ENCODE measurements around the gene HDAC6. TPM values are rescaled to one million over a fixed set of nuclear protein-coding genes. Genes with fewer than 3 reads are reported as not detected.

HDAC6 gene
- total RNA-seq, 1 experiment from 2014 or later: 79.9 TPM

- H2AFZ ChIP-seq (ENCODE audit: low read depth, low read length, poor library complexity, severe bottlenecking): no peak overlapping the region
- CTCF ChIA-PET: no interaction called here
- peaks cover 9 to 14% of the 10 kb centered on the region in 2 experiments; a peak in 2 of 4 replicates for H3K4me1 ChIP-seq (ENCODE audit: control insufficient read depth in 1 of 2, insufficient read depth in 2 of 2, low read length in 2 of 2)
- peak overlapping the region; percentile 68 to 71 for H3K4me3 ChIP-seq (replicated peaks in 1 of 2; ENCODE audit: low read depth in 1 of 2, low read length in 2 of 2)
- RAD21 ChIA-PET (ENCODE audit: low non-redundant PET in 1 of 2, low total read pairs in 2 of 2, uncharacterized antibody in 2 of 2, unreplicated experiment in 2 of 2): no interaction called here
- no peaks in the 10 kb centered on the region for H3K27me3 ChIP-seq (ENCODE audit: insufficient read depth, low read length)
- TSS peak; percentile 68 for BruUV-seq (replicated peaks)
- peak; percentile 57 for DNase-seq (ENCODE audit: low read depth, low spot score)
- ATAC-seq: peak; percentile 72
- H4K20me1 ChIP-seq (ENCODE audit: insufficient read depth): no peaks in the 10 kb centered on the region
- intact Hi-C loops (cut with micrococcal nuclease): loop anchor here (10.0 kb wide), 1 partner anchor 93 kb away; the partner anchor contains the start of genes PQBP1 and TIMM17B
- no peaks in the 10 kb centered on the region for H3K9me3 ChIP-seq (ENCODE audit: control insufficient read depth in 1 of 2, insufficient read depth in 1 of 2, low read depth in 1 of 2, low read length in 2 of 2)
- H3K27ac ChIP-seq (ENCODE audit: low read depth, low read length): peak overlapping the region; percentile 80
- H3K4me2 ChIP-seq (ENCODE audit: low read length): peak overlapping the region; percentile 82
- H3K9ac ChIP-seq (ENCODE audit: low read length): peak overlapping the region; percentile 83
- no peaks in the 10 kb centered on the region for H3K9me2 ChIP-seq (ENCODE audit: insufficient read depth)
- TF ChIP-seq POLR2A (IDR thresholded peaks at IDR 0.05; ENCODE audit: borderline replicate concordance, extremely low read depth, insufficient read depth, insufficient read length) (peak; percentile 47), ATF3 (IDR thresholded peaks at IDR 0.05) (no peak), POLR2AphosphoS5 (IDR thresholded peaks at IDR 0.05; ENCODE audit: low read depth, low read length) (peak; percentile 77; the same call in 1 of the 2 replicates)
- POLR2A ChIA-PET: interaction anchor here (0.6 to 2.2 kb wide), 5 partner anchors 65 to 434 kb away, joined by 3 to 7 read pairs (median 4); partner anchors contain the start of genes GRIPAP1, PQBP1, SUV39H1 and TIMM17B
- no peaks in the 10 kb centered on the region; a peak in 2 of 4 replicates for H3K36me3 ChIP-seq (ENCODE audit: control insufficient read depth in 1 of 2, insufficient read depth in 2 of 2, low read length in 2 of 2)
- H3K79me2 ChIP-seq (ENCODE audit: insufficient read depth, low read length): peaks cover 2% of the 10 kb centered on the region; the same call in 1 of the 2 replicates
Measured at GRCh38 chrX:48802089-48802904, 430 bp downstream of the HDAC6 start.

- intact Hi-C loops (cut with micrococcal nuclease): loop anchor here (10.0 kb wide), 1 partner anchor 92 kb away; the partner anchor contains the start of genes PQBP1 and TIMM17B
- H3K9me2 ChIP-seq (ENCODE audit: insufficient read depth): no peaks in the 10 kb centered on the region
- H2AFZ ChIP-seq (ENCODE audit: low read depth, low read length, poor library complexity, severe bottlenecking): no peak overlapping the region
- peaks cover 9 to 14% of the 10 kb centered on the region in 2 experiments; a peak in 2 of 4 replicates for H3K4me1 ChIP-seq (ENCODE audit: control insufficient read depth in 1 of 2, insufficient read depth in 2 of 2, low read length in 2 of 2)
- H3K9ac ChIP-seq (ENCODE audit: low read length): peak overlapping the region; percentile 83
- H3K4me2 ChIP-seq (ENCODE audit: low read length): peak overlapping the region; percentile 82
- no peaks in the 10 kb centered on the region for H4K20me1 ChIP-seq (ENCODE audit: insufficient read depth)
- TF ChIP-seq RAD21 (IDR thresholded peaks at IDR 0.05; ENCODE audit: low read depth): no peak
- ChIA-PET RAD21 (ENCODE audit: low non-redundant PET in 1 of 2, low total read pairs in 2 of 2, uncharacterized antibody in 2 of 2, unreplicated experiment in 2 of 2) (no interaction called here), CTCF (no interaction called here), POLR2A (interaction anchor here (2.2 kb wide), 1 partner anchor 66 kb away, joined by 6 read pairs; no protein-coding TSS in a partner anchor)
- no TSS peak for BruUV-seq (replicated peaks)
- peak overlapping the region; percentile 68 to 71 for H3K4me3 ChIP-seq (replicated peaks in 1 of 2; ENCODE audit: low read depth in 1 of 2, low read length in 2 of 2)
- DNase-seq (ENCODE audit: low read depth, low spot score) (no peak), ATAC-seq (no peak)
- H3K27me3 ChIP-seq (ENCODE audit: insufficient read depth, low read length): no peaks in the 10 kb centered on the region
- H3K36me3 ChIP-seq (ENCODE audit: control insufficient read depth in 1 of 2, insufficient read depth in 2 of 2, low read length in 2 of 2): no peaks in the 10 kb centered on the region; a peak in 2 of 4 replicates
- peak overlapping the region; percentile 80 for H3K27ac ChIP-seq (ENCODE audit: low read depth, low read length)
- H3K79me2 ChIP-seq (ENCODE audit: insufficient read depth, low read length): peaks cover 2% of the 10 kb centered on the region; the same call in 1 of the 2 replicates
- H3K9me3 ChIP-seq (ENCODE audit: control insufficient read depth in 1 of 2, insufficient read depth in 1 of 2, low read depth in 1 of 2, low read length in 2 of 2): no peaks in the 10 kb centered on the region
Measured at GRCh38 chrX:48802905-48803200, 986 bp downstream of the HDAC6 start.
